GM18499 (cell line): ENCODE results near the gene EPHA4.

Source experiments
- ATAC-seq: cut with Tn5 transposase; IDR thresholded peaks from one replicate; pipeline ENCODE4 v1.9.1; 2021; ENCODE audit warnings: moderate number of reproducible peaks; ENCODE audit not compliant: insufficient read depth, unreplicated experiment

EPHA4 gene

GRCh38 chr2:221572219-221572820 lies at the start of gene EPHA4:
TSS of gene EPHA4 (minus strand) at chr2:221572304. CDS start at chr2:221572248, 56 bp downstream.
- ATAC-seq: peak; percentile 72

GRCh38 chr2:221618007-221618406 lies 45.9 kb upstream of the EPHA4 start:
- no peak for ATAC-seq

GRCh38 chr2:221616561-221616960 lies 44.5 kb upstream of the EPHA4 start:
- ATAC-seq: no peak

GRCh38 chr2:221614274-221614673 lies 42.2 kb upstream of the EPHA4 start:
- no peak for ATAC-seq

- ATAC-seq: no peak
These were observed 40.7 kb upstream of the EPHA4 start for GRCh38 chr2:221612800-221613199.

- ATAC-seq: no peak
These were observed 40.1 kb upstream of the EPHA4 start for GRCh38 chr2:221612161-221612560.

- no peak for ATAC-seq
These were observed 38.6 kb upstream of the EPHA4 start for GRCh38 chr2:221610675-221611074.

- ATAC-seq: no peak
These were observed 38.2 kb upstream of the EPHA4 start for GRCh38 chr2:221610255-221610654.

- ATAC-seq: no peak
These were observed 36.3 kb upstream of the EPHA4 start for GRCh38 chr2:221608442-221608841.

- no peak for ATAC-seq
These were observed 34.3 kb upstream of the EPHA4 start for GRCh38 chr2:221606424-221606823.

- no peak for ATAC-seq
These were observed 33.7 kb upstream of the EPHA4 start for GRCh38 chr2:221605751-221606240.

- no peak for ATAC-seq
These were observed 30.8 kb upstream of the EPHA4 start for GRCh38 chr2:221602938-221603337.

- no peak for ATAC-seq
These were observed 29.3 kb upstream of the EPHA4 start for GRCh38 chr2:221601376-221601775.

- no peak for ATAC-seq
These were observed 28.3 kb upstream of the EPHA4 start for GRCh38 chr2:221600388-221600787.

GRCh38 chr2:221596192-221596591 lies 24.1 kb upstream of the EPHA4 start:
- ATAC-seq: no peak

GRCh38 chr2:221590861-221591365 lies 18.8 kb upstream of the EPHA4 start:
- no peak for ATAC-seq

- no peak for ATAC-seq
These were observed 17.6 kb upstream of the EPHA4 start for GRCh38 chr2:221589696-221590095.

GRCh38 chr2:221588306-221588985 lies 16.3 kb upstream of the EPHA4 start:
- no peak for ATAC-seq

GRCh38 chr2:221581986-221582385 lies 9.9 kb upstream of the EPHA4 start:
- no peak for ATAC-seq

GRCh38 chr2:221574231-221574570 lies 2.1 kb upstream of the EPHA4 start:
- no peak for ATAC-seq

- peak; percentile 28 for ATAC-seq
These were observed 1.5 kb upstream of the EPHA4 start for GRCh38 chr2:221573430-221574230.
